ENCODE data around the gene CNNM3.
"Not testable (repeated sequence)": the region's sequence is repeated elsewhere in the genome, so short reads cannot be mapped to it uniquely, and the experiment has no call there.

DNA sequence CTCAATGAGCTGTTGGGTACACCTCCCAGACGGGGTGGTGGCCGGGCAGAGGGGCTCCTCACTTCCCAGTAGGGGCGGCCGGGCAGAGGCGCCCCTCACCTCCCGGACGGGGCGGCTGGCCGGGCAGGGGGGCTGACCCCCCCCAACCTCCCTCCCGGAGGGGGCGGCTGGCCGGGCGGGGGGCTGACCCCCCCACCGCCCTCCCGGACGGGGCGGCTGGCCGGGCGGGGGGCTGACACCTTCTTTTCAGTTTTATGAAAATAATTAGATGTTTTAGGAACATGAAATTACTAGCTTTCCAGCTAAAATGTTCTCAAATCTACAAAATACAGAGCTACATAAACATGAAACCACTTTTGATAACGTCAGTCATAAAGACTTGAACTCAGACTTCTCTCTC is 10.1 kb upstream of the CNNM3 start:
- TF ChIP-seq CTCF, POLR2A (IDR thresholded peaks at IDR 0.05): not testable (repeated sequence)

Measured in lower leg skin (tissue), 3 donors.